Activated CD4-positive, alpha-beta T cell treated with anti-CD3 and anti-CD28 coated beads for 48 hours (primary cell): ENCODE measurements around the gene ATP9B.
"Not testable (repeated sequence)": the region's sequence is repeated elsewhere in the genome, so short reads cannot be mapped to it uniquely, and the experiment has no call there.

Experiments used
- DNase-seq: peaks from one replicate; pipeline ENCODE4 v3.0.0-alpha.2; 2020

Gene ATP9B

GRCh38 chr18:79371561-79372121 is 302.4 kb downstream of the ATP9B start:
- DNase-seq, result peak; percentile 30

GRCh38 chr18:79372461-79372860 is 303.3 kb downstream of the ATP9B start:
- DNase-seq, result no peak

GRCh38 chr18:79372991-79373390 is 303.8 kb downstream of the ATP9B start:
- DNase-seq, result no peak

GRCh38 chr18:79373736-79374135 is 304.5 kb downstream of the ATP9B start:
- no peak for DNase-seq

GRCh38 chr18:79374408-79375171 is 305.4 kb downstream of the ATP9B start:
- no peak for DNase-seq

- DNase-seq, result no peak
These were observed 306.4 kb downstream of the ATP9B start for GRCh38 chr18:79375441-79376154.

- DNase-seq, result not testable (repeated sequence)
These were observed 307.5 kb downstream of the ATP9B start for GRCh38 chr18:79376661-79377060.

- DNase-seq, result no peak
These were observed 308.1 kb downstream of the ATP9B start for GRCh38 chr18:79377187-79377891.

- DNase-seq, result peak; percentile 88
These were observed 309.5 kb downstream of the ATP9B start for GRCh38 chr18:79378536-79379250.

GRCh38 chr18:79379251-79379905 is 310.2 kb downstream of the ATP9B start:
- DNase-seq, result no peak

GRCh38 chr18:79379931-79380815 is 311.0 kb downstream of the ATP9B start:
- no peak for DNase-seq

GRCh38 chr18:79380816-79381806 is 311.9 kb downstream of the ATP9B start:
- peak; percentile 81 for DNase-seq

- DNase-seq, result no peak
These were observed 312.7 kb downstream of the ATP9B start for GRCh38 chr18:79381811-79382311.

- no peak for DNase-seq
These were observed 313.6 kb downstream of the ATP9B start for GRCh38 chr18:79382681-79383387.

- no peak for DNase-seq
These were observed 314.3 kb downstream of the ATP9B start for GRCh38 chr18:79383388-79384056.

- DNase-seq, result no peak
These were observed 315.1 kb downstream of the ATP9B start for GRCh38 chr18:79384151-79384807.

GRCh38 chr18:79384834-79385233 is 315.6 kb downstream of the ATP9B start:
- DNase-seq, result no peak

- DNase-seq, result no peak
These were observed 316.1 kb downstream of the ATP9B start for GRCh38 chr18:79385326-79385707.
